ENCODE data around the gene SSTR3.

SSTR3 gene

GRCh38 chr22:37163575-37164504, 48.4 kb downstream of the SSTR3 start:
- peak; percentile 48 for DNase-seq

- no peak for DNase-seq
Measured at GRCh38 chr22:37163096-37163489, 49.2 kb downstream of the SSTR3 start.

GRCh38 chr22:37162221-37163095, 49.8 kb downstream of the SSTR3 start:
- peak; percentile 71 for DNase-seq

GRCh38 chr22:37161443-37161842, 50.8 kb downstream of the SSTR3 start:
- DNase-seq = no peak

GRCh38 chr22:37160027-37160426, 52.2 kb downstream of the SSTR3 start:
- no peak for DNase-seq

- DNase-seq = no peak
Measured at GRCh38 chr22:37158963-37159290, 53.4 kb downstream of the SSTR3 start.

GRCh38 chr22:37157516-37158285, 54.6 kb downstream of the SSTR3 start:
- DNase-seq = no peak

GRCh38 chr22:37156686-37157435, 55.4 kb downstream of the SSTR3 start:
- no peak for DNase-seq

GRCh38 chr22:37155971-37156370, 56.3 kb downstream of the SSTR3 start:
- DNase-seq = no peak

- DNase-seq = no peak
Measured at GRCh38 chr22:37154925-37155712, 57.2 kb downstream of the SSTR3 start.

Data from CD4-positive, alpha-beta T cell treated with Interleukin-17A for 4 hours (primary cell).